ENCODE results near the gene PLAC8L1.
"Not testable (repeated sequence)": the region's sequence is repeated elsewhere in the genome, so short reads cannot be mapped to it uniquely, and the experiment has no call there.

Gene PLAC8L1, protein sequence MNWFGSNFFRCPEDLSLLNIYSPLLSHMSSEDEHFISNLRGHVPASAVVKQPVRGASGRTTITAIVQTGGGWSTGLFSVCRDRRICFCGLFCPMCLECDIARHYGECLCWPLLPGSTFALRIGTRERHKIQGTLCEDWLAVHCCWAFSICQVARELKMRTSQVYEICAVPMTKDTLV

DNA sequence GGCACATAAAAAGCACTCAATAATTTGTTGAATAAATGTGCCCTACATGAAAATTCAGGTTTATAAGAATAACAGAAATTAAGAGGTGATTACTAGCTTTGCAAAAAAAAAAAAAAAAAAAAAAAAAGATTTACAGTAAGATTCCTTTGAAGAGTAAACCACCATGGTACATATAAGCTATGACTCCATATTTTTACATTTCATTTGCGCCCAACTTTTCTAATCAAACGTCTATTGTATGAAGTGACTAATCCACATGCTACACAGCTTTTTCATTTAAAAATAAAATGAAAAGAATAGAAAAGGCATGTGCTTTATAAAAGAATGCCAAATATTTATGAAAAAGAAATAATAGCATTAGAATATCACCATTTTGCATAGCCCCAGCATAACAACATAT is at the start of gene PLAC8L1:
TSS of gene PLAC8L1 (minus strand) at position 101 of the 400 bp plus-strand sequence. CDS start 1,266 bp downstream, outside the sequence.
- Mint-ChIP-seq H3K4me1 (no peaks in the 10 kb centered on the region), H3K9me3 (no peaks in the 10 kb centered on the region), H3K27ac (ENCODE audit: low read depth) (no peak within 1 kb of the TSS), H3K27me3 (no peaks in the 10 kb centered on the region), H3K36me3 (ENCODE audit: insufficient read depth) (no peaks in the 10 kb centered on the region), H3K4me3 (no peak within 1 kb of the TSS)
- DNase-seq (ENCODE audit: low spot score in 2 of 2), result no peak
- ATAC-seq (replicated peaks; ENCODE audit: extremely low read depth, poor library complexity, severe bottlenecking), result no peak

DNA sequence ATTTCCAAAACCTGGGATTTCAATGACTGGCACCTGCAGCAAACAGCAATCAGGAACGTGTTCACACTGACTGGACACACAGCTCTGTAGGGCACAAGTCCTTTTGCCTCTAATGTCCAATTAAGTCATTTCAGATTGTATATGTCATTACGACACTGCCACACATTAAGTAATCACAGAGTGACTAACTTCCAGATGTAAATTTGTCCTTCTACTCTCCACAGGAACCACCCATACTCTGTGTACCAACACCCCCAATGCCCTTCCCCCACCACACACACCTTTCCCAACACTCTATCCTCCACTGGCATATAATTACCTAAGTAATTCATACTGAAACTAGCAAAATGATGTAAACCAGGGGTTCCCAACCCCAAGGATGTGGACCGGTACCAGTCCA is 46.6 kb upstream of the PLAC8L1 start:
- H3K27me3 Mint-ChIP-seq, result no peaks in the 10 kb centered on the region
- H3K27ac Mint-ChIP-seq (ENCODE audit: low read depth), result no peak overlapping the region
- H3K36me3 Mint-ChIP-seq (ENCODE audit: insufficient read depth), result peaks cover 57% of the 10 kb centered on the region

DNA sequence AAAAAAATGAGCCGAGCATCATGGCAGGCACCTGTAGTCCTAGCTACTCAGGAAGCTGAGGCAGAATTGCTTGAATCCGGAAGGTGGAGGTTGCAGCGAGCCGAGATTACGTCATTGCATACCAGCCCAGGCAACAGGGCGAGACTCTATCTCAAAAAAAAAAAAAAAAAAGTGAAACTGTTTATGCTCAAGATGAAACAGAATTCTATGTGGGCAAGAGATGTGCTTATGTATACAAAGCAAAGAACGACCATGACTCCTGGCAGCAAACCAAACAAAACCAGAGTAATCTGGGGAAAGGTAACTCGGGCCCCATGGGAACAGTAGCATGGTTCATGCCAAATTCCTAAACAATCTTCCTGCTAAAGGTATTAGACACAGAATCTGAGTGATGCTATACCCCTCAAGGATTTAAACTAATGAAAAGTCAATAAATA is 32.6 kb upstream of the PLAC8L1 start:
- H3K27ac Mint-ChIP-seq (ENCODE audit: low read depth), result no peak overlapping the region
- ATAC-seq (replicated peaks; ENCODE audit: extremely low read depth, poor library complexity, severe bottlenecking) (no peak), DNase-seq (ENCODE audit: low spot score in 2 of 2) (no peak)
- peaks cover 55% of the 10 kb centered on the region for H3K36me3 Mint-ChIP-seq (ENCODE audit: insufficient read depth)
- no peaks in the 10 kb centered on the region for H3K4me1 Mint-ChIP-seq
- no peaks in the 10 kb centered on the region for H3K9me3 Mint-ChIP-seq
- no peak overlapping the region for H3K4me3 Mint-ChIP-seq
- no peaks in the 10 kb centered on the region for H3K27me3 Mint-ChIP-seq

More for the DNA sequence above, 46.6 kb upstream of the PLAC8L1 start:
- no peak overlapping the region for H3K4me3 Mint-ChIP-seq
- no peak for ATAC-seq (replicated peaks; ENCODE audit: extremely low read depth, poor library complexity, severe bottlenecking)
- H3K9me3 Mint-ChIP-seq, result no peaks in the 10 kb centered on the region
- no peak for DNase-seq (ENCODE audit: low spot score in 2 of 2)
- no peaks in the 10 kb centered on the region for H3K4me1 Mint-ChIP-seq

DNA sequence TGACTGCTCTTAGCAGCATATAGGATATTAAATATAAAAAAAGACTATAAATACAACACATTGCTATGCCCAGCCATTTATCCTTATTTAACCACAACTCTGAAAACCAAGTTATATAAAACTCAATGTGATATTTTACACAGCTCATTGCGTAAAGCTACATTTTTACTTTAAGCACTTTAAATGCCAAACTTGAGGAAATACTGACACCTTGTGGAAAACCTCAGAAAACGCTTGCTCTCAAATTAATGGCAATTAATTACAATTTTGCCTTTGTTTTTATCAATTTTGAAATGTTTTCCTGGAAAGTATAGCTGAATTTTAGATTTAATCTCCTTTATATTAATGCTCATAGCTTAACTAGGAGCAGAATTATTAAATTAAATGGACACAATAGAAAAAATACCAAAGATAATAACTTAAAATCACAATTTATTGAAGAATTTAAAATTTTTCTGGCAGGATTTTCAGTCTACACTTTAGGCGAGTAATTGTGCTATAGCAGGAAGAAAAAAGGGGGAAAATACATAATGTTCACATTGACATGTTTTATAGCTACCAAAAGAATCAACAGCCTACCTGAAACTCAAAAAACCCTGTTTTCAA is 25.2 kb upstream of the PLAC8L1 start:
- ATAC-seq (replicated peaks; ENCODE audit: extremely low read depth, poor library complexity, severe bottlenecking) (no peak), DNase-seq (ENCODE audit: low spot score in 2 of 2) (no peak)
- H3K27me3 Mint-ChIP-seq, result no peaks in the 10 kb centered on the region
- H3K9me3 Mint-ChIP-seq, result no peaks in the 10 kb centered on the region
- H3K4me3 Mint-ChIP-seq, result no peak overlapping the region
- H3K36me3 Mint-ChIP-seq (ENCODE audit: insufficient read depth), result peaks cover 62% of the 10 kb centered on the region
- no peaks in the 10 kb centered on the region for H3K4me1 Mint-ChIP-seq
- H3K27ac Mint-ChIP-seq (ENCODE audit: low read depth), result no peak overlapping the region

DNA sequence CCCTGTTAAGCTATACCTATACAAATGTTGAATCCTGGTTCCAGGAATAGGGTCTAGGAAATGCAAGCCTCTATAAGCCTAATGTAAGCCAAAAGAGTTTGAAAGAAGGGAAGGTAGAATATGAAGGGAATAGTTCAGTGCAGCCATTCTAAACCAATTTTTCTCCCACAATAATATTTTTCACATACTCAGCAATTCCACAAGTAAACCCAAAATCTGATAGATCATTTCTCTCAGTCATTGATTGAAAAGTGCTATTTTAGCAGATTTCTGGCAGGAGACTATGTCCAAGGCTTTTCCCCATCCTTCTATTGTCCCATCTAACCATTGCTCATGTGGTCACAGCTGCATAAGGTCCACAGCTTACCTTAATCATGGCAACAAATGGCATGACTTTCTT is 20.7 kb upstream of the PLAC8L1 start:
- Mint-ChIP-seq H3K9me3 (no peaks in the 10 kb centered on the region), H3K27me3 (no peaks in the 10 kb centered on the region), H3K4me3 (no peak overlapping the region), H3K4me1 (no peaks in the 10 kb centered on the region), H3K27ac (ENCODE audit: low read depth) (no peak overlapping the region), H3K36me3 (ENCODE audit: insufficient read depth) (peaks cover 59% of the 10 kb centered on the region)
- ATAC-seq (replicated peaks; ENCODE audit: extremely low read depth, poor library complexity, severe bottlenecking) (no peak), DNase-seq (ENCODE audit: low spot score in 2 of 2) (no peak)

DNA sequence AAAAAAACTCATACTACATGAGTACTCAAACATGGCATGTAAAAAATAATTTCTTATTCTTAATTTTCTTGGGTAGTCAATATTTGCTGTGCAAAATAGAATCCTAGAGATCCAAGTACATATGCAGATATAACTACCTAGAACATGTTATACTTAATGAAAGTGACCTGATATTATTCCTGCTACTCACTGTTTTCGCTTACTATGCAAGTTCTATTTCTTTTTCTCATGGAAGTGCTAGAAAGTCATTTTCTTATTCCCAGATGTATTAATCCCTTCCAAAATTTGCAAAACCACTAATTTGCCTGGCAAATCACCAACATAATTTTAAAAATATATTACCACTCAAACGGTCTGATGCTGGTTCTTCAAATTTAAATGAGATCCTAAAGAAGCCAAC is 19.2 kb upstream of the PLAC8L1 start:
- no peaks in the 10 kb centered on the region for H3K27me3 Mint-ChIP-seq
- H3K9me3 Mint-ChIP-seq, result no peaks in the 10 kb centered on the region
- H3K36me3 Mint-ChIP-seq (ENCODE audit: insufficient read depth), result peaks cover 65% of the 10 kb centered on the region
- no peaks in the 10 kb centered on the region for H3K4me1 Mint-ChIP-seq
- DNase-seq (ENCODE audit: low spot score in 2 of 2) (no peak), ATAC-seq (replicated peaks; ENCODE audit: extremely low read depth, poor library complexity, severe bottlenecking) (no peak)
- H3K4me3 Mint-ChIP-seq, result no peak overlapping the region
- no peak overlapping the region for H3K27ac Mint-ChIP-seq (ENCODE audit: low read depth)

DNA sequence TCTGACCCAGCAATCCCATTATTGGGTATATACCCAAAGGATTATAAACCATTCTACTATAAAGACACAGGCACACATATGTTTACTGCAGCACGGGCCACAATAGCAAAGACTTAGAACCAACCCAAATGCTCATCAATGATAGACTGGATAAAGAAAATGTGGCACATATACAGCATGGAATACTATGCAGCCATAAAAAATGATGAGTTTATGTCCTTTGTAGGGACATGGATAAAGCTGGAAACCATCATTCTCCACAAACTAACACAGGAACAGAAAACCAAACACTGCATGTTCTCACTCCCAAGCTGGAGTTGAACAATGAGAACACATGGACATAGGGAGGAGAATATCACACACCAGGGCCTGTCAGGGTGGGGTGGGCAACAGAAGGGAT is 16.1 kb upstream of the PLAC8L1 start:
- not testable (repeated sequence) for H3K4me3 Mint-ChIP-seq; ATAC-seq (replicated peaks; ENCODE audit: extremely low read depth, poor library complexity, severe bottlenecking); H3K4me1 Mint-ChIP-seq; H3K9me3 Mint-ChIP-seq; H3K27me3 Mint-ChIP-seq; DNase-seq (ENCODE audit: low spot score in 2 of 2); H3K27ac Mint-ChIP-seq (ENCODE audit: low read depth)
- peaks cover 55% of the 10 kb centered on the region for H3K36me3 Mint-ChIP-seq (ENCODE audit: insufficient read depth)

DNA sequence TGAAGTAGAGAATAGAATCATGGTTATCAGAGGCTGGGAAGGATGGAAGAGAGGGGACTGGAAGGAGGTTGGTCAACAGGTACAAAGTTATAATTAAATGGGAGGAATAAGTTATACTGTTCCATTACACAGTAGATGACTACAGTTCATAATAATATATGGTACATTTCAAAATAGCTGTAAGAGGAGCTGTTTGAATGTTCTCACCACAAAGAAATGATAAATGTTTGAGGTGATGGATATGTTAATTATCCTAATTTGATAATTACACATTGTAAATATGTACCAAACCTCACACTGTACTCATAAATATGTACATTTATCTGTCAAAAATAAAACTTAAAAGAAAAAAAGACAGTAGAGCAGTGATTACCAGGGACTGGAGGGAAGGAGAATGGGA is 12.9 kb upstream of the PLAC8L1 start:
- no peaks in the 10 kb centered on the region for H3K4me1 Mint-ChIP-seq
- no peak for DNase-seq (ENCODE audit: low spot score in 2 of 2)
- H3K9me3 Mint-ChIP-seq, result no peaks in the 10 kb centered on the region
- no peak overlapping the region for H3K4me3 Mint-ChIP-seq
- no peak for ATAC-seq (replicated peaks; ENCODE audit: extremely low read depth, poor library complexity, severe bottlenecking)
- H3K27me3 Mint-ChIP-seq, result no peaks in the 10 kb centered on the region
- no peak overlapping the region for H3K27ac Mint-ChIP-seq (ENCODE audit: low read depth)
- H3K36me3 Mint-ChIP-seq (ENCODE audit: insufficient read depth), result peaks cover 45% of the 10 kb centered on the region

DNA sequence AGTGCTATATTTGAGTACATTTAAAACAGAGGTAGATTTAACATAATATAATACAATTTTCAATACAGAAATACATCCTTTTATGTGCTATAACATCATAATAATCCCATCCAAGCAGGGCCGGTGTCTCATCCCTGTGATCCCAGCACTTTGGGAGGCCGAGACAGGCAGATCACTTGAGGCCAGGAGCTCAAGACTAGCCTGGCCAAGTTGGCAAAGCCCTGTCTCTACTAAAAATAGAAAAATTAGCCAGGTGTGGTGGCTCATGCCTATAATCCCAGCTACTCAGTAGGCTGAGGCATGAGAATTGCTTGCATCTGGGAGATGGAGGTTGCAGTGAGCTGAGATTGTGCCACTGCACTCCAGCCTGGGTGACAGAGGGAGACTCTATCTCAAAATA is 11.8 kb upstream of the PLAC8L1 start:
- H3K27me3 Mint-ChIP-seq; DNase-seq (ENCODE audit: low spot score in 2 of 2); ATAC-seq (replicated peaks; ENCODE audit: extremely low read depth, poor library complexity, severe bottlenecking); H3K9me3 Mint-ChIP-seq; H3K4me3 Mint-ChIP-seq; H3K4me1 Mint-ChIP-seq; H3K27ac Mint-ChIP-seq (ENCODE audit: low read depth): not testable (repeated sequence)
- H3K36me3 Mint-ChIP-seq (ENCODE audit: insufficient read depth), result peaks cover 42% of the 10 kb centered on the region

DNA sequence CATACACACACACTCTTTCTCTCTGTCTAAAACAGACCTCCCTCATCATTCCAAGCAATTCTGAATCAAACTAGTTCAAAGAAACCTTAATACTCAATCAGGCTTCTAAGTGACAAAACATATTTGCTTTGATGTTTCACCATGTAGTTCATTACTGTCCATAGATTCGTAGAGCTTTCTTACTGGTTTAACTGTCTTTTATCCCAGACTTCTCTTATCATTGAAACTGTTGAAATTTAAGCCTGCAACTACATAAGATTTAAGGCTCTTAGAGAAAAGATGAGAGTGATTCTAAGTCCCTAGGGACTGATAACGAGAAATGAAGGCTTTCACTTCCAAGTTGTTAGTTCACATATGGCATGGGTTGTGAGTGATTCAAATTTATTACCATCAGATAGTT is 11.0 kb upstream of the PLAC8L1 start:
- DNase-seq (ENCODE audit: low spot score in 2 of 2), result no peak
- no peaks in the 10 kb centered on the region for H3K4me1 Mint-ChIP-seq
- H3K27ac Mint-ChIP-seq (ENCODE audit: low read depth), result no peak overlapping the region
- no peak overlapping the region for H3K4me3 Mint-ChIP-seq
- peaks cover 34% of the 10 kb centered on the region for H3K36me3 Mint-ChIP-seq (ENCODE audit: insufficient read depth)
- no peaks in the 10 kb centered on the region for H3K27me3 Mint-ChIP-seq
- no peak for ATAC-seq (replicated peaks; ENCODE audit: extremely low read depth, poor library complexity, severe bottlenecking)
- no peaks in the 10 kb centered on the region for H3K9me3 Mint-ChIP-seq

DNA sequence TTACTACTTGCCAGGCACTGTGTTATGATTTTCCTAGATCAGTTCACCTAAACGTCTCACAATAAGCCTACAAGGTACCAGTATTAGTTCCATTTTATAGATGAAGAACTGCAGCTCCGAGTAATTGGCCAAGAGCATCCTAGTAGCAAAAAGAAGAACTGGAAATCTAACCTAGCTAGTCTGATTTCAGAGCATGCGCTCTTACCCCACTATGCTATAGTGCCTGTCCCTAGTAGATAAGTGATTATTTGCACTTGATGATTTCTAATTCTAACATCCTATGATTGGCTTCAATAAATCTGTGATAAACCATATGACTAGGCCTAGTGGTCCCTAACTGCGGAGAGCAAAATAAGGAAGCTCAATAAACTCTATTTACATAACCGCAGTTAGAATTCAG is 7.1 kb upstream of the PLAC8L1 start:
- ATAC-seq (replicated peaks; ENCODE audit: extremely low read depth, poor library complexity, severe bottlenecking), result no peak
- Mint-ChIP-seq H3K4me1 (no peaks in the 10 kb centered on the region), H3K27ac (ENCODE audit: low read depth) (no peak overlapping the region), H3K9me3 (no peaks in the 10 kb centered on the region), H3K4me3 (no peak overlapping the region), H3K27me3 (no peaks in the 10 kb centered on the region), H3K36me3 (ENCODE audit: insufficient read depth) (peaks cover 14% of the 10 kb centered on the region)
- no peak for DNase-seq (ENCODE audit: low spot score in 2 of 2)

DNA sequence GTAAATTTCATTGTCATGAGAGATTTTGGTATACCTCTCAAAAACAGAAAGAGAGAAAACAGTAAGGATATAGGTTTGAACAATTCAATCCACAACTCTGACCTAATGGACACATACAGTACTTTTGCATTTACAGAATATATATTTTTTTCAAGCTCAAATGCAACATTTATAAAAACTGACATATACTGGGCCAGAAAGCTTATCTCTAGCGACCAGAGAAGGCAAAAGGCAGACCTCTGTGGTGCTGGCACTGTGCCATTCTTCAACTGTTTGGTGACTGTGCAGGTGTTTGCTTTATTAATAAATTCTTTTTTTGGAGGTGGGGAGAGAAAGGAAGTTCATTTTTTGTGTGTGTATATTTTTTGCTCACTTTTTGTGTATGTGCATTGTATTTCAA is 6.0 kb upstream of the PLAC8L1 start:
- no peak for ATAC-seq (replicated peaks; ENCODE audit: extremely low read depth, poor library complexity, severe bottlenecking)
- Mint-ChIP-seq H3K27me3 (no peaks in the 10 kb centered on the region), H3K27ac (ENCODE audit: low read depth) (no peak overlapping the region), H3K4me3 (no peak overlapping the region), H3K4me1 (no peaks in the 10 kb centered on the region), H3K36me3 (ENCODE audit: insufficient read depth) (peaks cover 13% of the 10 kb centered on the region), H3K9me3 (no peaks in the 10 kb centered on the region)
- DNase-seq (ENCODE audit: low spot score in 2 of 2), result no peak

DNA sequence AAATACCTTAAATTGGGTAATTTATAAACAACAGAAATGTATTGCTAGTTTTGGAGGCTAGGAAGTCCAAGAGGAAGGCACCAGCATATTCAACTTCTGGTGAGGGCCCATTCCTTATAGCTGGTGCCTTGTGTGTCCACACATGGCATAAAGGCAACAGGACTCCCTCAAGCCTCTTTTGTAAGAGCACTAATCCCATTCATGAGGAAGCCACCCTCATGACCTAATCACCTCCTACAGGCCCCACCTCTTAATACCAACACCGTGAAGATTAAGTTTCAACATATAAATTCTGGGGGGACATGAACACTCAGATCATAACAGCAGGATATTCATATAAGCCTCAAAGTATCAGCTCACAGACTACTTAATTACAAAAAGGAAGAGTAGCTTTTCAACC is 4.0 kb upstream of the PLAC8L1 start:
- Mint-ChIP-seq H3K36me3 (ENCODE audit: insufficient read depth) (peaks cover 7% of the 10 kb centered on the region), H3K9me3 (no peaks in the 10 kb centered on the region), H3K4me3 (no peak overlapping the region), H3K4me1 (no peaks in the 10 kb centered on the region), H3K27me3 (no peaks in the 10 kb centered on the region), H3K27ac (ENCODE audit: low read depth) (no peak overlapping the region)
- DNase-seq (ENCODE audit: low spot score in 2 of 2) (no peak), ATAC-seq (replicated peaks; ENCODE audit: extremely low read depth, poor library complexity, severe bottlenecking) (no peak)
